Embryonic facial prominence (tissue), 1 donor: ENCODE measurements around the gene FOLR1.

Experiments used
- DNase-seq: peaks from one replicate; pipeline ENCODE4 v3.0.0-alpha.2; 2016; ENCODE audit errors: extremely low spot score

The FOLR1 gene

DNA sequence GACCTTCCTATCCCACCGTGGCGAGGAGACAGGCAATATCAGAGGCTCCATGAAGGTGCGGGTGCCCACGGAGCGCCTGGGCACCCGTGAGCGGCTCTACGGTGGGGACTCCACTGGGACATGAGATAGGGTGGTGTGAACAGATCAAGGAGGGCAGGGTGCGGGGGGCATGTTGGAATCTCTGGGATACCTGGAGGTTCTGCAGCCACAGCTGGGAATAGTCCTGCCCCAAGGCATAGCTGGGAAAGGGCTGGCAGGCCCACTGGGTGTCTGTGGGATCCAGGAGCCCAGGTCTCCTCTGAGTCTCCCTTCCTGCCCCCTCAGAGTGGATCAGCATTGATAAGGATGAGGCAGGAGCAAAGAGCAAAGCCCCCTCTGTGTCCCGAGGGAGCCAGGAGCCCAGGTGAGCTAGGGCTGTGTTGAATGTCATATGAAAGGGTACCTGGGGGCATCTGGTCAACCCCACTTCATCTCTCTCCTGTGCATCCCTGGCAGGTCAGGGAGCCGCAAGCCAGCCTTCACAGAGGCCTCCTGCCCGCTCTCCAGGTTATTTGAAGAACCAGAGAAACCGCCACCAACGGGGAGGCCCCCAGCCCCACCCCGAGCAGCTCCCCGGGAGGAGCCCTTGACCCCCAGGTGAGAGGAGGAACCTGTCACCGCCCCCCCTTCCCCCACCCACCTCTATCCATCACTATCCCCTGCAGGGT lies 43.6 kb downstream of the FOLR1 start:
- DNase-seq = no peak

GRCh38 chr11:72236083-72236697 lies 44.2 kb downstream of the FOLR1 start:
- no peak for DNase-seq

- DNase-seq = no peak
Measured at GRCh38 chr11:72236774-72237111, 44.8 kb downstream of the FOLR1 start.

DNA sequence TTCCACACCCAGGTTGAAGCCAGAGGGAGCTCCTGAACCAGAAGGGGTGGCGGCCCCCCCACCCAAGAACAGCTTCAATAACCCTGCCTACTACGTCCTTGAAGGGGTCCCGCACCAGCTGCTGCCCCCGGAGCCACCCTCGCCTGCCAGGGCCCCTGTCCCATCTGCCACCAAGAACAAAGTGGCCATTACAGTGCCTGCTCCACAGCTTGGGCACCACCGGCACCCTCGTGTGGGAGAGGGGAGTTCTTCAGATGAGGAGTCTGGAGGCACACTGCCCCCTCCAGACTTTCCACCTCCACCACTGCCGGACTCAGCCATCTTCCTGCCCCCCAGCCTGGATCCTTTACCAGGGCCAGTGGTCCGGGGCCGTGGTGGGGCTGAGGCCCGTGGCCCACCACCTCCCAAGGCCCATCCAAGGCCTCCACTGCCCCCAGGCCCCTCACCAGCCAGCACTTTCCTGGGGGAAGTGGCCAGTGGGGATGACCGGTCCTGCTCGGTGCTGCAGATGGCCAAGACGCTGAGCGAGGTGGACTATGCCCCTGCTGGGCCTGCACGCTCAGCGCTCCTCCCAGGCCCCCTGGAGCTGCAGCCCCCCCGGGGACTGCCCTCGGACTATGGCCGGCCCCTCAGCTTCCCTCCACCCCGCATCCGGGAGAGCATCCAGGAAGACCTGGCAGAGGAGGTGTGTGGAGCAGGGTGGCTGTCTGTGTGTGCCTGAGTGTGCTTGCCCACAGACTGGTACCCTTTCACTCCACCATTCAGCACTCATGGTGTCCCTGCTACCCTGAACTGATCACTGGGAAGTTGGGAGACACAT lies 45.4 kb downstream of the FOLR1 start:
- no peak for DNase-seq

DNA sequence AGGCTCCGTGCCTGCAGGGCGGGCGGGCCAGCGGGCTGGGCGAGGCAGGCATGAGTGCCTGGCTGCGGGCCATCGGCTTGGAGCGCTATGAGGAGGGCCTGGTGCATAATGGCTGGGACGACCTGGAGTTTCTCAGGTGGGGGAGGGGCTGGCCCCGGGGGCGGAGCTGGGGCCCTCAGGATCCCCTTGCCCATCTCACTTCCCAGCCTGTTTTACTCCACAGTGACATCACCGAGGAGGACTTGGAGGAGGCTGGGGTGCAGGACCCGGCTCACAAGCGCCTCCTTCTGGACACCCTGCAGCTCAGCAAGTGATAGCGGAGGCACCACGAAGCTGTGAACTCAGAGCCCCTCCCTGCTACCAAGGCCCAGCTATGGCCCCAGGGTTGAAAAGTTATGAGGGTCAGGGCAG lies 46.1 kb downstream of the FOLR1 start:
- no peak for DNase-seq

DNA sequence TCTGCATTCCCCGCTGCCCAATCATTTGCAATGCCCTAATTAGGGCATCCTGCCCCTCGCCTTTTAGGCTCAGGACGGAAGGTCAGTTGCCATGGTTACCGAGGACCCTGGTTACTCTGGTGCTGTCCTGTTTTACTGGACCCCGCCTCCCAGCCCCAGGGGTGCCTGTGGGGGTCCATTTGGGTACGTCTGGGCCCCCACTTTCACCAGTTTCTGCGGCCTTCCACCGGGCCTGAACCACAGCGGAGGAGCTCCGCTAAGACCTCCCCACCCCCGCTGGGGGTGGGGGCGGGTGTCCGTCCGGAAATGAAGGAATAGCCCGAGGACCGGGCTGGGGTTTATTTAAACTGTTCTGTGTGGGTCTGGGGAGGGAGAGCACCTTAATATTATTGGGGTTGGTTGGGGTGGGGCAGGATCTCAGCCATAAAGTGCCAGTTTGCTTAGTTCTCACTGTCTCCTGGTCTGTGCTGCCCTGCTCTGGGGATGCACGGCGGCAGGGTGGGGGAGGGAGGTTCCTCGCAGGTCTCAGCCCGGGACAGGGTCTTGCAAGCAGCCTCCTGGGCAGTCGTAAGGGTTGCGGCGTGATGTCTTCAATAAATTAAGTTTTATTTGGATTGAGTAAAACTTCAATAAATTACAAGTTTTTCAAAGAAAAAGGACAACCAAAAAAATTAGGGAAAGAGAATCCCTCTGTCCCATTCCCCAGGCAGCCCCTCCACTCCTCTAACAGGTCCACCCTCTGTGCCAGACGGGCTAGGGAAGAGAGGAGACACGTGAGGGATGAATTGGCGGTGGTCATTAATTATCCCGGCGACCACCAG lies 46.8 kb downstream of the FOLR1 start:
- no peak for DNase-seq

DNA sequence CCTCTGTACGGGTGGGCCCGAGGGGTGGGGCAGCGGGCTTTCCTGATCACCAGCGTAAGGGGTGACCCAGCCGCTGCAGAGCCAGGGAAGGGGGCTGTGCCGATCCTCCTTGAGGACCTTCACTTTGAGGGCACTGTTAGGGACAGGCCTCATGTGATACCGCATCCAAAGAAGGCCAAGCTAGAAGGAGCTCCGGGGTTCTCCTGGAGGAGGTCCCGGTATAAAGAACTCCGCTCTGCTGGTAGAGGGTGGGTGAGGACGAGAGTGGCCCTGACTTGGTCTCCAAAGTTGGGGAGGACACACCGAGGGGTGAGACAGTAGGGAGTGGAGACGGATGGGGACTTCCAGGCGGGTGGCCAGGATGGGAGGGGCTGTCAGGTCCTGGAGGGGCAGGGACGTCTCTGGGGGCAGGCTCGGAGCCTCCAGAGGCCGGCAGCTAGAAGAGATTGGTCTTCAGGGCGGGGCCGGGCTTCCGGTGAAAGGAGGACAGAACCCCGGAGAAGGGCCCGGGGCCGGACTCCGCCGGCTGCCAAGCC lies 47.4 kb downstream of the FOLR1 start:
- no peak for DNase-seq

DNA sequence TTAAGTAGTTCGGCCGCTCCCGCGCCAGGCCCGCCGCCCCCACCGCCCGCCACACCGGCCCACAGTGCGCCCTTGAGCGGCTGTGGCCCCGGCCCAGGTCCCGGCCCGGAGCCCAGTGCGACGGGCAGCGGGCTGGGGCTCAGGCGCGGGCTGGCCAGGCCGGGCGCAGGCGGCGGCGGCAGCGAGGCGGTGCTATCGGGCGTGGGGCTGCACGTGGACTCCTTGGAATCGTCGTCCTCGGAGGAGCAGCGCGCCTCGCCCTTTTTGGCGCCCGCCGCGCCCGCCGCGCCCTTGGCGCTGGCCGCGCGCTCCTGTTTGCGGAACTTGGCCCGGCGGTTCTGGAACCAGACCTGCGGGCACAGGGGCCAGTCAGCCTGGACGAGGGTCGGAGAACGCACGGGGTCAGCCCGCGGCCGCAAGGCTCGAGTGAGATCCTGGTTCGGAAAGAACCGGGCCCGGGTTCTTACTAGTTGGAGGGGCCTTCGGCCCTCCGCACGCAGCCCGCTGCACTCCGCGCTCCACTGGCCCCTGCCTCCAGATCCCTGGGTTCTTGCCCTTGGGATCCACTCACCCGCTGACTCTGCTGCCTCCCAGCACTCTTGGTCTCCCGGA lies 48.0 kb downstream of the FOLR1 start:
- DNase-seq = no peak

GRCh38 chr11:72240461-72241290 lies 48.7 kb downstream of the FOLR1 start:
- no peak for DNase-seq

DNA sequence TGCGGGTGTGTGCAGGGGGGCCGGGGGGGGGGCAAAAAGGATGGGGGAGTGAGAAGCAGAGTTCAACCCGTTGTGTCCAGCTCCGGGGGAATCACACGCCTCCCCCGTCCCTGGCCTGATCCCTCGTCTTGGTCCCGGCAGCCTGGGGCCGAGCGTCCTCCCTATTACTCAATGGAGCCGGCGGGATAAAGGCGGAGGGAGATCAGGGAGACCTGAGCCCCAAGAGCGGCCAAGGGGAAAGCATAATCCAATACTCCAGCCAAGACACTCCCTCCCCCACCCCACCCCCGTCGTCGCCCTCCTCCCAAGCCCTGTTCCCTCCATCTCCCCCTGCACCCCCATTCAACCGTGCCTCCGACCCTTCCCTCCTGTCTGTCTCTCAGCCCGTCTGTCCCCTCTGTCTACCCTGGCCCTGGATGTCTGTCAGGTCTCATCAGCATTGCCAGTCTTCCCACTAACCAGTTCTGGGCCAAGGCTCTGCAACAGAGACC lies 49.4 kb downstream of the FOLR1 start:
- DNase-seq = no peak

- DNase-seq = no peak
Measured at GRCh38 chr11:72242141-72242540, 50.2 kb downstream of the FOLR1 start.

DNA sequence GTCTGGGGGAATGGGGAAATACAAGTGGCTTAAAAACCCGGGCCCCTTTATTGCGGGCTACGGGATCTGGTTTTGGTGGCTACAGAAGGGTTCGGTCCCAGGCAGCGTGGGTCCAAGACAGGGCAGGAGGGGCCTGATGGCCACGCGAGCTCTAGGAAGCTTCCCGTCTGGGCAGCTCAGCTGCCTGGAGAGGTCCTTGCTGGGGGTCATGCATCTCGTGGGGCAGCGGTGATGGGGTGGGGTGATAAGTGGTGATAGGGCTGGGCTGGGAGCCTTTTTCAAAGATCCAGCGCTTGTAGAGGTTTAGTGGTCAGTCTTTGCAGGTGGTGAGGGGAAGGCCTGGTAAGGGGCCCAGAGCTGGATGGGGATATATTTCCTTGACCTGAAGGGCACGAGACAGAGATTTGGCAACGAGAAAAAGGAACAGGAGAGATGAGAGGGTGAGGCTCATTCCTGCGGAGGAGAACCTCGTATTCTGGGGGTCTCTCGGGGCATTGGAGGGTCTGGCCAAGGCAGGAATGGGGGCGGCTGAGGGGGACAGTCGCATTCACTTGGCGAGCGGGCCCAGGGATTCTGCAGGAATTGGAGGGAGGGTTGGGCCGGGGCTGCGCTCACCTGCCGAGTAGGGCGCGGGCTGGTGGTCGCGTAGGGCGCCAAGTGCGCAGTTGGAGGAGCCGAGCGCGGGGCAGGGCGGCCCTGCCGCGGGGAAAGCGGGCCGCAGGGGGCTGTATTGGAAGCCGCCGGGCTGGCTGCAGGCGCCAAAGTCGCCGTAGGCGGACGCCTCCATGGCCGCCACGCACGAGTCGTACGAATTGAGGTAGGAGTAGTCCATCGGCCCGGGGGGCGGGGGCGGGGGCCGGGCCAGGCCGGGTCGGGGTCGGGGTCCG lies 51.5 kb downstream of the FOLR1 start:
- no peak for DNase-seq

GRCh38 chr11:72244060-72244360 lies 52.1 kb downstream of the FOLR1 start, which contains the start of gene PHOX2A:
Gene PHOX2A, minus strand, starts transcription at chr11:72244176. Its CDS starts 172 bp downstream, at chr11:72244004.
- no peak for DNase-seq

DNA sequence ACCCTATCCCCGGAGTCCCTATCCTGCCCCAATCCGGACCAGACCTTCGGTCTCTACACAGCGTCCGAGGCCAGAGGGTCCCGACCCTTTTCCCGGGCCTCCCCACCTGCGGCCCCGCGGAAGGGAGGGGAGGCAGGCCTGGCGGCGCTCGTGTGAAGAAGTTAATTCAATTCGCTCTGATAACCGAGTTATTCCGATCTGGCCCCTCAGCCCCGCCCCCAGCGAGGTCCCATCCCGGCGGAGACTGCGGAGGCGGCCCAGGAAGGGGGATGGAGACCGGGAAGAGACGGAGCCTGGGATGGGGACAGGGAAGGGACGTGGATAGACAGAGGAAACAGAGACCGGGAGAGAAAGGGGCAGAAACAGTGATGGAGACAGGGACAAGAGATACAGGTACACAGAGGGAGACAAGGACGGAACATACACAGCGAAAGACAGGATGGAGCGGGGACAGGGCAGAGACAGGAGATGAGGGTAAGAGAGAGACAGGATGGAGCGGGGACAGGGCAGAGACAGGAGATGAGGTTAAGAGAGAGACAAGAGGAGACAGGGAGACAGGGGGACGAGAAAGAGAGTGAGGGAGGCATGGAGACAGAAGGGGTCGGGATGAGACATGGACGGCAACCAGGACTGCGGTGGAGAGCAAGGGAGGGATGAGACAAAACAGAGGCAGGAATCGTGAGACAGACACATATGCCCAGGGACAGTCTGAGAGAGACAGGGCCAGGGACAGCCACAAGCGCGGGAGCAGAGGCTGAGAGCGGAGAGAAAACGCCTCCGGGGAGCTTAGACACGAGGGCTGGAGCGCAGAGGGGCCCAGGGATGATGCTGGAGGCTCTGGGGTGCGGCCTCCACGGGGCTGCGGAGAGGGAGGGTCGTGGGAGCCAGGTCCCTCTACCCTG lies 52.7 kb downstream of the FOLR1 start:
- no peak for DNase-seq

DNA sequence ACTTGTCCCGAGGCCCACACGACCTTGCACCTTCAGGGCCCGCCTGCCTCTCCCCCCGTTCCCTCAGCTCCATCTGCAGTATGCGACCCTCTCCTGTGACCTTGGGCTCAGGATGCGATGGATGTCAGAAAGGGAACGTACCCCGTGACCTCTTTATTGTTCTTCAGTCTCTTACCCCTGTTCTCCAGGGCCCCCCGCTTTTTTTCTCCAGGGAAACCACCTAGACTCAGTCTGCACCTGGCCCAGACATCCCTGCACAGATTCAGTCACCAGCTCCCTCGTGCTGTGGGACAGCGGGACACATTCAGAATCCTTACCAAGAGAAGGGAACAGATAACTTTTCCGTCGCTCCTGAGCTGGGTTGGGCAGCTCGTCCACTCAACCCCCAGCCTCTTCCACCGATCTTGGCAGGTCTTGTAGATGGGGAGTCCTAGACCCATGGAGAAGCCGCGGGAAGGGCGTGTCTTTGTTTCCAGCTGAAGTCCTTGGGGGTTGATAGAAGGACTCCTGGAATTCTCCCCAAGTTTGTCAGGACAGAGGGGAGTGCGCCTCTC lies 53.4 kb downstream of the FOLR1 start:
- DNase-seq = no peak
